Measurements from ENCODE around the gene PGK1. TPM values are rescaled to one million over a fixed set of nuclear protein-coding genes. Genes with fewer than 3 reads are reported as not detected.

Gene PGK1
- total and polyA plus RNA-seq, 9 of the 15 experiments (the other 6 are each of a cell fraction or from before 2014, with no cell fraction given), result 199 to 1,378 (median 378) TPM

GRCh38 chrX:78103623-78104446 is at the start of gene PGK1 (continued):
- TF ChIP-seq FOS (IDR thresholded peaks at IDR 0.05; ENCODE audit: extremely low read depth, insufficient read length) (peak; percentile 82), ATF1 (CRISPR knock-in tag; IDR thresholded peaks at IDR 0.05) (no peak; the same call in 1 of the 2 replicates), ATF1 (tag; IDR thresholded peaks at IDR 0.05) (peak; percentile 94), SMARCB1 (IDR thresholded peaks at IDR 0.05; ENCODE audit: insufficient read length, low read depth) (no peak), ARID3B (CRISPR knock-in tag; IDR thresholded peaks at IDR 0.05; ENCODE audit: borderline replicate concordance) (no peak), NEUROD1 (IDR thresholded peaks at IDR 0.05; ENCODE audit: borderline replicate concordance, low read depth, low read length, partially characterized antibody) (peak; percentile 77), MBD2 (IDR thresholded peaks at IDR 0.05; ENCODE audit: borderline replicate concordance, low read depth) (peak; percentile 90), PRDM10 (IDR thresholded peaks at IDR 0.05; ENCODE audit: partially characterized antibody) (peak; percentile 36), GTF2B (IDR thresholded peaks at IDR 0.05; ENCODE audit: extremely low read depth, insufficient read length) (peak; percentile 19), RBM22 (IDR thresholded peaks at IDR 0.05; ENCODE audit: low read depth, low read length, poor library complexity, severe bottlenecking) (no peak), NUFIP1 (IDR thresholded peaks at IDR 0.05; ENCODE audit: partially characterized antibody) (no peak), GMEB1 (CRISPR knock-in tag; IDR thresholded peaks at IDR 0.05) (peak; percentile 91)

All from K562 (cell line).